CD8-positive, alpha-beta memory T cell (primary cell): ENCODE results near the gene IPPK. TPM values are rescaled to one million over a fixed set of nuclear protein-coding genes. Genes with fewer than 3 reads are reported as not detected.
A peak's percentile ranks its signal among the peaks of the same experiment; 100 is the strongest.

Source experiments
- CTCF ChIA-PET: fragments of 350-600 bp; sonication (Branson Sonifier 250); formaldehyde crosslinking; loops from one replicate; lab custom pipeline; 2021; ENCODE audit warnings: antibody characterized with exemption; lab: Charles Lee
- POLR2A ChIA-PET: fragments of 350-600 bp; sonication (Branson Sonifier 250); formaldehyde crosslinking; loops from one replicate; lab custom pipeline; 2021; ENCODE audit warnings: antibody characterized with exemption; lab: Charles Lee
- DNase-seq, 5 donors: peaks; one replicate each; pipeline versions ENCODE4 v3.0.0 to v3.0.0-alpha.2; 2020 to 2022; ENCODE audit warnings: mixed read lengths in 1 of 5
- H3K27ac ChIP-seq: one replicate; pipeline ENCODE4 v1.7.0; 2013; ENCODE audit warnings: low read depth, mild to moderate bottlenecking, low read length, moderate library complexity
- H3K27me3 ChIP-seq: 2 replicates; pipeline ENCODE4 v1.7.0; 2013; ENCODE audit warnings: low read length, mild to moderate bottlenecking; ENCODE audit not compliant: insufficient read depth, poor library complexity, severe bottlenecking
- H3K36me3 ChIP-seq: 2 replicates; pipeline ENCODE4 v1.7.0; 2013; ENCODE audit warnings: mild to moderate bottlenecking, low read length, moderate library complexity; ENCODE audit not compliant: insufficient read depth
- H3K4me1 ChIP-seq: 2 replicates; pipeline ENCODE4 v1.7.0; 2013; ENCODE audit warnings: mild to moderate bottlenecking, low read length, moderate library complexity; ENCODE audit not compliant: insufficient read depth
- H3K4me3 ChIP-seq: 2 replicates; pipeline ENCODE4 v1.7.0; 2013; ENCODE audit warnings: mild to moderate bottlenecking, low read length
- H3K9me3 ChIP-seq: 2 replicates; pipeline ENCODE4 v1.7.0; 2013; ENCODE audit warnings: mild to moderate bottlenecking, low read length
- H3K27ac Mint-ChIP-seq, 8 donors: one replicate each; pipeline ENCODE4 v1.8.0; 2020 to 2021; ENCODE audit warnings: mixed read lengths in 8 of 8, mild to moderate bottlenecking in 6 of 8, inconsistent platforms in 3 of 8, moderate library complexity in 3 of 8
- H3K27me3 Mint-ChIP-seq, 2 donors: one replicate each; pipeline ENCODE4 v1.8.0; 2020 to 2021; ENCODE audit warnings: mixed read lengths in 2 of 2, mild to moderate bottlenecking in 1 of 2, moderate library complexity in 1 of 2
- H3K36me3 Mint-ChIP-seq, 3 donors: one replicate each; pipeline ENCODE4 v1.8.0; 2020 to 2021; ENCODE audit warnings: mixed read lengths in 3 of 3, inconsistent platforms in 1 of 3, mild to moderate bottlenecking in 1 of 3
- H3K4me1 Mint-ChIP-seq, 3 donors: one replicate each; pipeline ENCODE4 v1.8.0; 2020 to 2021; ENCODE audit warnings: mixed read lengths in 3 of 3, inconsistent platforms in 1 of 3, mild to moderate bottlenecking in 1 of 3
- H3K4me3 Mint-ChIP-seq, 7 donors: one replicate each; pipeline ENCODE4 v1.8.0; 2020 to 2021; ENCODE audit warnings: mixed read lengths in 7 of 7, mild to moderate bottlenecking in 6 of 7, moderate library complexity in 4 of 7, inconsistent platforms in 2 of 7
- H3K9me3 Mint-ChIP-seq, 5 donors: one replicate each; pipeline ENCODE4 v1.8.0; 2020 to 2022; ENCODE audit warnings: mixed read lengths in 5 of 5, mild to moderate bottlenecking in 3 of 5, moderate library complexity in 2 of 5, inconsistent platforms in 1 of 5
- polyA plus RNA-seq: library from polyadenylated mRNA; unstranded; fragments of 300-500 nt; fragmentation: Illumina TruSeq; gene quantifications from one replicate; pipeline ENCODE4 v1.2.3, GENCODE V29; 2021
- total RNA-seq, 2 experiments: library from RNA; stranded (reverse); gene quantifications; one replicate each; pipeline ENCODE4 v1.2.3, GENCODE V29; 2021

Gene IPPK
- total and polyA plus RNA-seq, 3 experiments from 2014 or later, result 9.2 to 13.7 (median 13.5) TPM

- no peaks in the 10 kb centered on the region for H3K4me1 Mint-ChIP-seq
- ChIA-PET CTCF (no interaction called here), POLR2A (no interaction called here)
- H3K36me3 Mint-ChIP-seq, result peaks cover 10 to 44% (median 11%) of the 10 kb centered on the region in 3 donors
- Histone ChIP-seq H3K36me3 (peaks cover 13% of the 10 kb centered on the region), H3K27me3 (no peaks in the 10 kb centered on the region), H3K27ac (no peak overlapping the region), H3K4me1 (no peaks in the 10 kb centered on the region), H3K9me3 (no peaks in the 10 kb centered on the region), H3K4me3 (no peak overlapping the region)
- no peak overlapping the region for H3K4me3 Mint-ChIP-seq
- H3K27ac Mint-ChIP-seq, result no peak overlapping the region
- no peaks in the 10 kb centered on the region for H3K27me3 Mint-ChIP-seq
- no peak for DNase-seq
- peaks cover 0 to 2% (median 0%) of the 10 kb centered on the region in 5 donors for H3K9me3 Mint-ChIP-seq
Observed at GRCh38 chr9:92610470-92611420, 59.2 kb downstream of the IPPK start.

GRCh38 chr9:92608909-92609445 lies 61.0 kb downstream of the IPPK start:
- no peak overlapping the region for H3K4me3 Mint-ChIP-seq
- Histone ChIP-seq H3K27ac (no peak overlapping the region), H3K4me3 (no peak overlapping the region), H3K9me3 (peaks cover 3% of the 10 kb centered on the region), H3K27me3 (no peaks in the 10 kb centered on the region), H3K4me1 (no peaks in the 10 kb centered on the region), H3K36me3 (peaks cover 6% of the 10 kb centered on the region)
- CTCF ChIA-PET, result no interaction called here
- no peak for DNase-seq
- peaks cover 0 to 11% (median 8%) of the 10 kb centered on the region in 5 donors for H3K9me3 Mint-ChIP-seq
- H3K27ac Mint-ChIP-seq, result peak overlapping the region in 1 of 8 donors; percentile 83
- H3K27me3 Mint-ChIP-seq, result no peaks in the 10 kb centered on the region
- POLR2A ChIA-PET, result no interaction called here
- no peaks in the 10 kb centered on the region for H3K4me1 Mint-ChIP-seq
- H3K36me3 Mint-ChIP-seq, result peaks cover 4 to 27% (median 16%) of the 10 kb centered on the region in 3 donors

- no peak for DNase-seq
- ChIA-PET POLR2A (no interaction called here), CTCF (no interaction called here)
- Histone ChIP-seq H3K27me3 (no peaks in the 10 kb centered on the region), H3K4me1 (no peaks in the 10 kb centered on the region), H3K36me3 (peaks cover 6% of the 10 kb centered on the region), H3K4me3 (no peak overlapping the region), H3K9me3 (peaks cover 4% of the 10 kb centered on the region), H3K27ac (no peak overlapping the region)
- Mint-ChIP-seq H3K4me3 (no peak overlapping the region), H3K9me3 (peaks cover 0 to 16% (median 11%) of the 10 kb centered on the region in 5 donors), H3K27ac (no peak overlapping the region), H3K4me1 (no peaks in the 10 kb centered on the region), H3K27me3 (no peaks in the 10 kb centered on the region), H3K36me3 (peaks cover 4 to 22% (median 21%) of the 10 kb centered on the region in 3 donors)
Observed at GRCh38 chr9:92608241-92608908, 61.6 kb downstream of the IPPK start.

GRCh38 chr9:92607773-92608172 lies 62.2 kb downstream of the IPPK start:
- no peak overlapping the region for H3K4me3 Mint-ChIP-seq
- Histone ChIP-seq H3K36me3 (peaks cover 2% of the 10 kb centered on the region), H3K9me3 (peaks cover 4% of the 10 kb centered on the region), H3K27me3 (no peaks in the 10 kb centered on the region), H3K27ac (no peak overlapping the region), H3K4me3 (no peak overlapping the region), H3K4me1 (no peaks in the 10 kb centered on the region)
- H3K4me1 Mint-ChIP-seq, result no peaks in the 10 kb centered on the region
- H3K27me3 Mint-ChIP-seq, result no peaks in the 10 kb centered on the region
- peaks cover 4 to 26% (median 17%) of the 10 kb centered on the region in 3 donors for H3K36me3 Mint-ChIP-seq
- DNase-seq, result no peak
- peak overlapping the region in 1 of 8 donors; percentile 6 for H3K27ac Mint-ChIP-seq
- CTCF ChIA-PET, result no interaction called here
- peaks cover 0 to 18% (median 12%) of the 10 kb centered on the region in 5 donors for H3K9me3 Mint-ChIP-seq
- POLR2A ChIA-PET, result no interaction called here

- Mint-ChIP-seq H3K27ac (no peak overlapping the region), H3K4me3 (no peak overlapping the region)
- DNase-seq, result no peak
Observed at GRCh38 chr9:92607088-92607487, 62.8 kb downstream of the IPPK start.

GRCh38 chr9:92605224-92605623 lies 64.7 kb downstream of the IPPK start:
- Histone ChIP-seq H3K4me3 (no peak overlapping the region), H3K27me3 (no peaks in the 10 kb centered on the region), H3K36me3 (no peaks in the 10 kb centered on the region), H3K4me1 (no peaks in the 10 kb centered on the region), H3K9me3 (peaks cover 4% of the 10 kb centered on the region), H3K27ac (no peak overlapping the region)
- Mint-ChIP-seq H3K27me3 (peaks cover 0 to 3% of the 10 kb centered on the region in 2 donors), H3K36me3 (peaks cover 0 to 29% (median 2%) of the 10 kb centered on the region in 3 donors), H3K4me1 (no peaks in the 10 kb centered on the region), H3K27ac (no peak overlapping the region), H3K9me3 (peaks cover 0 to 21% (median 15%) of the 10 kb centered on the region in 5 donors), H3K4me3 (no peak overlapping the region)
- ChIA-PET POLR2A (no interaction called here), CTCF (no interaction called here)
- no peak for DNase-seq

More at GRCh38 chr9:92607088-92607487, 62.8 kb downstream of the IPPK start:
- H3K4me1 ChIP-seq, result no peaks in the 10 kb centered on the region
- Mint-ChIP-seq H3K9me3 (peaks cover 0 to 21% (median 15%) of the 10 kb centered on the region in 5 donors), H3K4me1 (no peaks in the 10 kb centered on the region), H3K27me3 (peaks cover 0 to 2% of the 10 kb centered on the region in 2 donors), H3K36me3 (peaks cover 1 to 30% (median 11%) of the 10 kb centered on the region in 3 donors)
- H3K27me3 ChIP-seq, result no peaks in the 10 kb centered on the region
- ChIA-PET POLR2A (no interaction called here), CTCF (no interaction called here)
- H3K27ac ChIP-seq, result no peak overlapping the region
- no peak overlapping the region for H3K4me3 ChIP-seq
- peaks cover 4% of the 10 kb centered on the region for H3K9me3 ChIP-seq
- no peaks in the 10 kb centered on the region for H3K36me3 ChIP-seq

GRCh38 chr9:92603990-92604389 lies 65.9 kb downstream of the IPPK start:
- no peak overlapping the region for H3K4me3 Mint-ChIP-seq
- Histone ChIP-seq H3K27me3 (no peaks in the 10 kb centered on the region), H3K36me3 (no peaks in the 10 kb centered on the region), H3K27ac (no peak overlapping the region), H3K4me3 (no peak overlapping the region), H3K9me3 (peaks cover 4% of the 10 kb centered on the region), H3K4me1 (no peaks in the 10 kb centered on the region)
- ChIA-PET POLR2A (no interaction called here), CTCF (no interaction called here)
- peak overlapping the region in 1 of 8 donors; percentile 56 for H3K27ac Mint-ChIP-seq
- no peaks in the 10 kb centered on the region for H3K4me1 Mint-ChIP-seq
- H3K9me3 Mint-ChIP-seq, result peaks cover 0 to 21% (median 15%) of the 10 kb centered on the region in 5 donors
- DNase-seq, result no peak
- H3K36me3 Mint-ChIP-seq, result peaks cover 0 to 29% (median 2%) of the 10 kb centered on the region in 3 donors
- peaks cover 0 to 3% of the 10 kb centered on the region in 2 donors for H3K27me3 Mint-ChIP-seq
